ENCODE measurements around the gene VMP1. TPM values are rescaled to one million over a fixed set of nuclear protein-coding genes. Genes with fewer than 3 reads are reported as not detected.
A peak's percentile ranks its signal among the peaks of the same experiment; 100 is the strongest.

VMP1 gene
- total and polyA plus RNA-seq, 2 of the 4 experiments (the other 2 are of a cell fraction), result 89.8 to 197 TPM

- intact Hi-C loops (cut with micrococcal nuclease) (no loop called here), in situ Hi-C loops (cut with MboI; ENCODE audit: low sequenced_read_pairs) (no loop called here), dilution Hi-C loops (cut with HindIII; ENCODE audit: low sequenced_read_pairs, unreplicated experiment) (no loop called here)
- TF ChIP-seq POLR2A (IDR thresholded peaks at IDR 0.05; ENCODE audit: low read depth, low read length), result no peak
- TF ChIP-seq USF2 (IDR thresholded peaks at IDR 0.05; ENCODE audit: low read depth, low read length), result no peak
- TF ChIP-seq SMC3 (IDR thresholded peaks at IDR 0.05; ENCODE audit: low read depth, low read length), result no peak
- no peak for TF ChIP-seq CHD1 (IDR thresholded peaks at IDR 0.05; ENCODE audit: low read depth, low read length)
- TF ChIP-seq MAFK (IDR thresholded peaks at IDR 0.05; ENCODE audit: low read depth, low read length), result no peak
- no peak for TF ChIP-seq BHLHE40 (IDR thresholded peaks at IDR 0.05; ENCODE audit: low read depth, low read length)
- TF ChIP-seq RCOR1 (IDR thresholded peaks at IDR 0.05; ENCODE audit: insufficient replicate concordance, low read length), result no peak
- TF ChIP-seq MAZ (IDR thresholded peaks at IDR 0.05; ENCODE audit: borderline replicate concordance, low read depth, low read length), result no peak
- no peak for TF ChIP-seq NFE2L2 (IDR thresholded peaks at IDR 0.05; ENCODE audit: low read depth, low read length)
- TF ChIP-seq RFX5 (IDR thresholded peaks at IDR 0.05; ENCODE audit: low read depth, low read length), result no peak
- no peak for TF ChIP-seq FOS (IDR thresholded peaks at IDR 0.05; ENCODE audit: low read depth, low read length)
- no peak for TF ChIP-seq CTCF (conservative IDR thresholded peaks at IDR 0.05; ENCODE audit: low read depth, low read length)
- TF ChIP-seq ELK1 (IDR thresholded peaks at IDR 0.05; ENCODE audit: borderline replicate concordance, low read depth, low read length), result no peak
- TF ChIP-seq CEBPB (IDR thresholded peaks at IDR 0.05; ENCODE audit: low read depth, low read length), result no peak
- TF ChIP-seq MXI1 (IDR thresholded peaks at IDR 0.05; ENCODE audit: borderline replicate concordance, low read depth, low read length), result no peak
- no peak for TF ChIP-seq RAD21 (IDR thresholded peaks at IDR 0.05; ENCODE audit: low read length)
- Histone ChIP-seq H2AFZ (replicated peaks; ENCODE audit: low read length, poor library complexity) (no peak overlapping the region), H2BK120ac (ENCODE audit: low read depth, low read length) (peak overlapping the region; percentile 25; the same call in 1 of the 2 replicates), H3K14ac (replicated peaks; ENCODE audit: low read depth, low read length) (peak overlapping the region; percentile 75), H3K4me3 (ENCODE audit: insufficient read depth, low read depth, low read length) (no peak overlapping the region), H3K9me3 (ENCODE audit: control insufficient read depth, insufficient read depth, low read length) (no peaks in the 10 kb centered on the region), H4K5ac (ENCODE audit: low read depth, low read length) (peak overlapping the region; percentile 61; the same call in 1 of the 2 replicates), H2BK20ac (ENCODE audit: low read depth, low read length) (peak overlapping the region; percentile 39; the same call in 1 of the 2 replicates), H3K4me1 (ENCODE audit: control insufficient read depth, insufficient read depth, low read length) (peaks cover 13% of the 10 kb centered on the region), H3K79me1 (ENCODE audit: low read depth in 1 of 2, low read length in 2 of 2) (peaks cover 26 to 42% of the 10 kb centered on the region in 2 experiments), H3K18ac (ENCODE audit: low read depth, low read length) (peak overlapping the region; percentile 27; the same call in 1 of the 2 replicates), H3K36me3 (ENCODE audit: control insufficient read depth, insufficient read depth, low read length) (peaks cover 33% of the 10 kb centered on the region), H2AK9ac (replicated peaks; ENCODE audit: low read depth, low read length, poor library complexity) (no peak overlapping the region), H3K4me2 (ENCODE audit: low read depth, low read length) (no peak overlapping the region; the same call in 1 of the 2 replicates), H3K4ac (ENCODE audit: low read depth, low read length) (peak overlapping the region; percentile 84; the same call in 1 of the 2 replicates), H2BK15ac (ENCODE audit: low read depth, low read length) (peak overlapping the region; percentile 95; the same call in 1 of the 3 replicates), H2BK5ac (ENCODE audit: low read depth, low read length, poor library complexity, severe bottlenecking) (peak overlapping the region; percentile 97), H2AK5ac (ENCODE audit: low read depth, low read length) (peak overlapping the region; percentile 91), H3K9me1 (ENCODE audit: insufficient read depth, low read length) (peaks cover 3% of the 10 kb centered on the region; the same call in 1 of the 2 replicates), H4K91ac (ENCODE audit: insufficient read depth, low read depth, low read length) (0 out of 2 replicates have a peak overlapping the region, but pooled peaks have one; percentile 33), H4K20me1 (ENCODE audit: insufficient read depth, low read length) (peaks cover 7% of the 10 kb centered on the region; the same call in 1 of the 2 replicates), H4K8ac (ENCODE audit: low read depth in 2 of 2, low read length in 2 of 2) (peak overlapping the region in 1 of 2 experiments; percentile 67; a peak in 2 of 4 replicates), H3K27ac (ENCODE audit: insufficient read depth, low read length) (no peak overlapping the region; the same call in 1 of the 2 replicates), H3K9ac (ENCODE audit: low read depth, low read length) (no peak overlapping the region), H3K27me3 (ENCODE audit: control insufficient read depth, insufficient read depth, low read length) (no peaks in the 10 kb centered on the region), H3K23ac (ENCODE audit: low read depth, low read length) (peak overlapping the region; percentile 46), H3K56ac (ENCODE audit: extremely low read depth, insufficient read depth, low read length) (no peak overlapping the region)
- ChIA-PET POLR2A (ENCODE audit: unreplicated experiment) (interaction anchor here (0.7 kb wide), 1 partner anchor 166 kb away, joined by 3 read pairs; no protein-coding TSS in a partner anchor), CTCF (no interaction called here)
- WGBS, 2 experiments (ENCODE audit: extremely low coverage in 2 of 2, insufficient read length in 1 of 2), result no CpG with 5 or more reads among the region's 1 CpG
- DNase-seq (peak; percentile 20), ATAC-seq (ENCODE audit: low read depth) (no peak)
- BruUV-seq (replicated peaks), result no TSS peak
These were observed 36.1 kb upstream of the VMP1 start for GRCh38 chr17:59671386-59671785.

Data from IMR-90 (cell line).